Cardiac fibroblast (primary cell): ENCODE measurements around the gene RAB7A.
"Not testable (repeated sequence)": the region's sequence is repeated elsewhere in the genome, so short reads cannot be mapped to it uniquely, and the experiment has no call there.

Experiments used
- DNase-seq, 2 donors: peaks; one replicate each; pipeline versions ENCODE4 v3.0.0 to v3.0.0-alpha.2; 2010; ENCODE audit warnings: low read depth in 2 of 2
- H3K4me3 ChIP-seq, 2 donors: replicated peaks in 1 of 2; 1 replicate in 1 of 2; 2 replicates in 1 of 2; pipeline ENCODE4 v1.5.1; 2011; ENCODE audit warnings: low read depth in 2 of 2, low read length in 2 of 2, mild to moderate bottlenecking in 2 of 2, moderate library complexity in 1 of 2
- TF ChIP-seq, protein P1 (sequence below): IDR thresholded peaks from one replicate; pipeline ENCODE4 v1.5.1; 2011; ENCODE audit warnings: low read depth, mild to moderate bottlenecking, low read length, inconsistent platforms

RAB7A gene

DNA sequence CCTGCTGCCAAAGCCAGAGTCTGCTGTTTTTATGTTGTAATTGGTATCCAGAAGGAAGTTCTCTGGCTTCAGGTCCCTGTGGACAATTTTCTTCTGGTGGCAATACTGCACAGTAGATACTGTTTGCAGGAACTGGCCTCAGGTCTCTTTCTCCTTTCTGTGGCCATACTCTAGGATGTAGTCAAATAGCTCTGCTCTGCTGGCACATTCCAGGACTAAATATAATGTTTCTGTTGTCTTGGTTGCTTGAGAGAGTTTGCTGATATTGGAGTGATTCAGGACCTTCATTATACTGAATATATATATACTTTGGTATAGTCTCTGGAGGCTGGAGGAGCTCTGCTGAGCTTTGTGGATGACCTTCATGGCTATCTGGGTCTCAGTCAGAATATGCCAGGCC is 23.1 kb downstream of the RAB7A start:
- TF ChIP-seq, protein P1, sequence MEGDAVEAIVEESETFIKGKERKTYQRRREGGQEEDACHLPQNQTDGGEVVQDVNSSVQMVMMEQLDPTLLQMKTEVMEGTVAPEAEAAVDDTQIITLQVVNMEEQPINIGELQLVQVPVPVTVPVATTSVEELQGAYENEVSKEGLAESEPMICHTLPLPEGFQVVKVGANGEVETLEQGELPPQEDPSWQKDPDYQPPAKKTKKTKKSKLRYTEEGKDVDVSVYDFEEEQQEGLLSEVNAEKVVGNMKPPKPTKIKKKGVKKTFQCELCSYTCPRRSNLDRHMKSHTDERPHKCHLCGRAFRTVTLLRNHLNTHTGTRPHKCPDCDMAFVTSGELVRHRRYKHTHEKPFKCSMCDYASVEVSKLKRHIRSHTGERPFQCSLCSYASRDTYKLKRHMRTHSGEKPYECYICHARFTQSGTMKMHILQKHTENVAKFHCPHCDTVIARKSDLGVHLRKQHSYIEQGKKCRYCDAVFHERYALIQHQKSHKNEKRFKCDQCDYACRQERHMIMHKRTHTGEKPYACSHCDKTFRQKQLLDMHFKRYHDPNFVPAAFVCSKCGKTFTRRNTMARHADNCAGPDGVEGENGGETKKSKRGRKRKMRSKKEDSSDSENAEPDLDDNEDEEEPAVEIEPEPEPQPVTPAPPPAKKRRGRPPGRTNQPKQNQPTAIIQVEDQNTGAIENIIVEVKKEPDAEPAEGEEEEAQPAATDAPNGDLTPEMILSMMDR = no peak
- no peak for DNase-seq

DNA sequence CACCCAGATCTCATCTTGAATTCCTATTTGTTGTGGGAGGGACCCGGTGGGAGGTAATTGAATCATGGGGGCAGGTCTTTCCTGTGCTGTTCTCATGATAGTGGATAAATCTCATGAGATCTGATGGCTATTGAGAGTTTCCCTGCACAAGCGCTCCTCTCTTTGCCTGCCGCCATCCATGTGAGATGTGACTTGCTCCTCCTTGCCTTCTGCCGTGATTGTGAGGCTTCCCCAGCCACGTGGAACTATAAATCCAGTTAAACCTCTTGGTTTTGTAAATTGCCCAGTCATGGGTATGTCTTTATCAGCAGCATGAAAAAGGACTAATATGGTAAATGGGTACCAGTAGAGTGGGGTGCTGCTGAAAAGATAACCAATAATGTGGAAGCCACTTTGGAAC is 23.6 kb downstream of the RAB7A start:
- DNase-seq, H3K4me3 ChIP-seq: not testable (repeated sequence)

More for the DNA sequence above, 23.1 kb downstream of the RAB7A start:
- no peak overlapping the region for H3K4me3 ChIP-seq

DNA sequence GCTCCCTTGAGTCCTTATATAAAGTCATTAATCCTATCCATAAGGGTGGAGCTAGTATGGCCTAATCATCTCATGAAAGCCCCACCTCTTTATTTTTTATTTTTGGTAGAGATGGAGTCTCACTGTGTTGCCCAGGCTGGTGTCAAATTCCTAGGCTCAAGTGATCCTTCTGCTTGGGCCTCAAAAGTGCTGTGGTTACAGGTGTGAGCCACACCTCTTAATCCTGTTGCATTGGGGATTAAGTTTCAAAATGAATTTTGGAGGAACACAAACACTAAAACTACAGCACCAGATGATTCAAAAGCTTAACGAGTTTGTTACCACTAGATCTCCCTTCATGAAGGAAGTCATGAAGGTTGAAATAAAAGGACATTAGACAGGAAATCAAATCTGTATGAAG is 27.7 kb downstream of the RAB7A start:
- H3K4me3 ChIP-seq = no peak overlapping the region
- no peak for DNase-seq
- TF ChIP-seq, protein P1 = no peak

DNA sequence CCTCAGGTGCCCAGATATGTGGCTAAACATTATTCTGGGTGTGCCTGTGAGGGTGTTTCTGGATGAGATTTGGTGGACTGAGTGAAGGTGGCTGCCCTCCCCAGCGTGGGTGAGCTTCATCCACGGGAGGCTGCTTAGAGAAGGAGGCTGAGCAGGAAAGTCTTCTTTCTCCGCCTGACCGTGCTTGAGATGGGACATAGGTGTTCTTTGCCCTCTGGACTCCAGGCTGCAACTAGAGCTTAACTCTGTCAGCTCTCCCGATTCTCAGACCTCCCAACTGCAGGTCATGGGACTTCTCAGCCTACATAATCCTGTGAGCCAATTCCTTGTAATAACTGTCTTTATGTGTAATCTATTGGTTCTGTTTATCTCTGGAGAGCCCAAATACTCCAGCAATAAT is 34.1 kb downstream of the RAB7A start:
- H3K4me3 ChIP-seq = no peak overlapping the region
- TF ChIP-seq, protein P1 = no peak
- DNase-seq = no peak

DNA sequence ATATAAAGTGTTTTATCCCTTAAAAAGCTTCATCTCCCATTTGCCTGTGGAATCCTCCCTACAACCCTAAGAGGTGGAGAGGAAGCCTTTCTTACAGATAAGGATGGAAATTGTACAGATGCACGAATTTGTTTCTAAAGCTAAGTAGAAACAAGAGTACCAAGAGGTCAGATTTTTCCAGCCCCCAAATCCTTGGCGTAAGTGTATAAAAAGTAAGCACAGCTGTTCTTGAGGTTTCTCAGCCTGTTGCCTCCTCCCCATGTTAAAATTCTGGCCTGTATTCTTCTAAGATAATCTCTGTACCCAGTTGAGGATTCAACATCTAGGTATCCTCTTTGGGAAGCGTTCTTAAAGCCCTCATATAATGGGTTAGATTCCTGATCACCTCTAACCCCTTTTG is 34.9 kb downstream of the RAB7A start:
- no peak overlapping the region for H3K4me3 ChIP-seq
- no peak for DNase-seq
- TF ChIP-seq, protein P1 = no peak

DNA sequence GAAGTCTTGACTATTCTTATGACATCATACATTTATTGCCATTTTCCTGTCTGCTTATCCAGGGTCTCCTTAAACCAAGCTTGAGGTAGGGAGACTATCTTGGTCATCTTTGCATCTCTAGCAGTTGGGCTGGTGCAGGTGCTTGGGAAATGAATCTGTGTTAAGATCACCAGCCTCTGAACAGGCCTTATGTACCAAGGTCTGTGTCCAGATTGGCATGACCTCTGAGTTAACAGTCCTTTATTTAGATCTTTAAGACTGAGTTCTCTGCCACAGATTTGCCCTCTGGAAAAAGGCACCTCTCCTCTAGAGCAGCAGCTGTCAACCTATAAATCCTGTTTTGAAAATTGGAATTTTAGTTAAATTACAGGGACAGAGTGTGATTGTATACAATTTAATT is 35.4 kb downstream of the RAB7A start:
- TF ChIP-seq, protein P1 = no peak
- no peak overlapping the region for H3K4me3 ChIP-seq
- DNase-seq = no peak

DNA sequence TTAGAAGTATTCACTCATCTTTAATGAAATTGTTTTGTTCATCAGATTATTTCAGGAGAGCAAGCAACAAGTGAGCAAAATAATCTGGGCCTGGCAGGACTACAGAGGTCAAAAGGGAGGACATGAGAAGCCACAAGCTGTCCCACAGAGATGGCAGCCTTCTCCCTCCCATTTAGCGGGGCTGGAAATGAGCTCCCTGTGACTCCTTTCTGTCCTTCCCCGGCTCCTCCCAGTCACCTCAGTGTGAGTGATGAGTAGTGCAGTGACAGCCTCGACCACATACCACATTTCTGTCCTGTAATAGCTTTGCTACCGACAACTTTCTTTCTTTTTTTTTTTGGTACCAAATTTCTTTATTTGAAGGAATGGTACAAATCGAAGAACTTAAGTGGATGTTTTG is 38.0 kb downstream of the RAB7A start:
- no peak for DNase-seq
- no peak overlapping the region for H3K4me3 ChIP-seq
- TF ChIP-seq, protein P1 = no peak
